Measurements from ENCODE around the gene SLC22A15.

The SLC22A15 gene

GRCh38 chr1:116110567-116111523, 134.5 kb downstream of the SLC22A15 start, which contains the start of gene MAB21L3:
TSS of gene MAB21L3 (plus strand) at chr1:116111399. CDS start at chr1:116112616, 1,217 bp downstream.
- DNase-seq: no peak

- no peak for DNase-seq
These were observed 135.3 kb downstream of the SLC22A15 start for GRCh38 chr1:116111524-116112021.

GRCh38 chr1:116112388-116113140, 136.3 kb downstream of the SLC22A15 start:
- no peak for DNase-seq

GRCh38 chr1:116113615-116114014, 137.3 kb downstream of the SLC22A15 start:
- no peak for DNase-seq

- DNase-seq: no peak
These were observed 139.4 kb downstream of the SLC22A15 start for GRCh38 chr1:116115476-116116439.

GRCh38 chr1:116118471-116118870, 142.2 kb downstream of the SLC22A15 start:
- DNase-seq: no peak

Data from hematopoietic multipotent progenitor cell treated with erythropoietin and hydrocortisone succinate and interleukin-3 and kit ligand, for 8 days (in vitro differentiated cells).